SK-N-SH (cell line): ENCODE results near the gene CFAP52. TPM values are rescaled to one million over a fixed set of nuclear protein-coding genes. Genes with fewer than 3 reads are reported as not detected.

ENCODE experiments used
- CTCF ChIA-PET: fragments of 300-600, 350-600 bp; formaldehyde crosslinking; extraction: SDS; loops from one replicate; lab custom pipeline; 2021; lab: Yijun Ruan, JAX
- POLR2A ChIA-PET: fragments of 350-600 bp; sonication (Branson Sonifier 250); formaldehyde crosslinking; extraction: SDS; loops from one replicate; lab custom pipeline; 2020; ENCODE audit warnings: antibody characterized with exemption, inconsistent platforms; lab: Yijun Ruan, JAX
- DNase-seq: peaks from one replicate; pipeline ENCODE4 v3.0.0; 2012
- H2AFZ ChIP-seq: fragments of 200-600 bp; sonication (generic); 2 replicates; pipeline ENCODE4 v1.8.1; 2016; ENCODE audit warnings: antibody characterized with exemption, mild to moderate bottlenecking, low read depth
- H3F3A ChIP-seq: fragments of 200-600 bp; sonication (generic); replicated peaks from 2 replicates; pipeline ENCODE3; 2016; ENCODE audit warnings: antibody characterized with exemption, mild to moderate bottlenecking; ENCODE audit not compliant: insufficient read depth
- H3K27ac ChIP-seq, 2 experiments: fragments of 200-500 bp in 1 of 2; fragments of 200-600 bp in 1 of 2; sonication (Bioruptor generic) in 1 of 2; sonication (generic), shearing (Covaris generic) in 1 of 2; 2 replicates each; pipeline versions ENCODE4 v1.5.1 to v1.6.1; 2014 to 2016; ENCODE audit warnings: low read depth in 2 of 2, inconsistent platforms in 1 of 2, low read length in 1 of 2, mild to moderate bottlenecking in 1 of 2, mixed read lengths in 1 of 2
- H3K27me3 ChIP-seq: fragments of 200-600 bp; sonication (generic), shearing (Covaris generic); 2 replicates; pipeline ENCODE4 v1.6.1; 2016; ENCODE audit warnings: mixed run types; ENCODE audit not compliant: insufficient read depth
- H3K36me3 ChIP-seq, 2 experiments: fragments of 200-500 bp in 1 of 2; fragments of 200-600 bp in 1 of 2; sonication (Bioruptor generic) in 1 of 2; sonication (generic) in 1 of 2; replicated peaks in 1 of 2; 2 replicates each; pipeline versions ENCODE3 to v1.5.1; 2014 to 2016; ENCODE audit warnings: low read length in 1 of 2, mild to moderate bottlenecking in 1 of 2; ENCODE audit not compliant: insufficient read depth in 2 of 2, control insufficient read depth in 1 of 2
- H3K4me1 ChIP-seq, 2 experiments: fragments of 200-500 bp in 1 of 2; fragments of 200-600 bp in 1 of 2; sonication (Bioruptor generic) in 1 of 2; sonication (generic), shearing (Covaris generic) in 1 of 2; 2 replicates each; pipeline versions ENCODE4 v1.5.1 to v1.6.1; 2014 to 2016; ENCODE audit warnings: low read depth in 1 of 2, low read length in 1 of 2, mixed run types in 1 of 2; ENCODE audit not compliant: insufficient read depth in 2 of 2, control insufficient read depth in 1 of 2
- H3K4me2 ChIP-seq: fragments of 200-600 bp; sonication (generic), shearing (Covaris generic); 2 replicates; pipeline ENCODE4 v1.6.1; 2017; ENCODE audit warnings: mixed run types
- H3K4me3 ChIP-seq, 2 experiments: fragments of 200-500 bp in 1 of 2; fragments of 200-600 bp in 1 of 2; sonication (Bioruptor generic) in 1 of 2; sonication (generic), shearing (Covaris generic) in 1 of 2; 2 replicates each; pipeline versions ENCODE4 v1.5.1 to v1.8.1; 2014 to 2016; ENCODE audit warnings: low read depth in 2 of 2, inconsistent platforms in 1 of 2, low read length in 1 of 2, mild to moderate bottlenecking in 1 of 2, mixed read lengths in 1 of 2, moderate library complexity in 1 of 2
- H3K79me2 ChIP-seq: fragments of 200-600 bp; sonication (generic); 2 replicates; pipeline ENCODE4 v1.8.1; 2017; ENCODE audit warnings: mild to moderate bottlenecking; ENCODE audit not compliant: insufficient read depth
- H3K9ac ChIP-seq: fragments of 200-600 bp; sonication (generic); 2 replicates; pipeline ENCODE4 v1.6.1; 2017; ENCODE audit warnings: mixed run types
- H3K9me2 ChIP-seq: fragments of 200-600 bp; sonication (generic); 2 replicates; pipeline ENCODE4 v1.6.1; 2017; ENCODE audit warnings: mixed run types
- H3K9me3 ChIP-seq: fragments of 200-600 bp; sonication (generic); 2 replicates; pipeline ENCODE4 v1.6.1; 2017; ENCODE audit warnings: mixed run types, mild to moderate bottlenecking, moderate library complexity
- H4K20me1 ChIP-seq: fragments of 200-600 bp; sonication (generic); 2 replicates; pipeline ENCODE4 v1.6.1; 2017; ENCODE audit warnings: mild to moderate bottlenecking, mixed run types; ENCODE audit not compliant: insufficient read depth
- CHD2 ChIP-seq: fragments of 150-350 bp; IDR thresholded peaks from 2 replicates; pipeline ENCODE4 v1.6.1; 2018; ENCODE audit warnings: low read length; ENCODE audit not compliant: partially characterized antibody
- CTCF ChIP-seq: fragments of 200-600 bp; sonication (generic); IDR thresholded peaks from 2 replicates; pipeline ENCODE4 v1.6.1; 2017; ENCODE audit warnings: antibody characterized with exemption, mild to moderate bottlenecking, moderate library complexity
- EP300 ChIP-seq, 2 experiments: IDR thresholded peaks; 2 replicates each; pipeline versions ENCODE4 v1.4.0 to v1.6.1; 2012; ENCODE audit warnings: borderline replicate concordance in 1 of 2, low read depth in 1 of 2, low read length in 1 of 2
- EZH2phosphoT487 ChIP-seq: fragments of 200-600 bp; sonication (generic); IDR thresholded peaks from 2 replicates; pipeline ENCODE4 v1.6.1; 2017; ENCODE audit warnings: low read depth, mixed run types, mild to moderate bottlenecking, antibody characterized with exemption, moderate library complexity, borderline replicate concordance
- FOSL2 ChIP-seq: IDR thresholded peaks from 2 replicates; pipeline ENCODE4 v1.4.0; 2012; ENCODE audit warnings: low read depth, mild to moderate bottlenecking, moderate library complexity, borderline replicate concordance
- GABPA ChIP-seq: IDR thresholded peaks from 2 replicates; pipeline ENCODE4 v1.4.0; 2012; ENCODE audit warnings: low read depth, mild to moderate bottlenecking
- GATA2 ChIP-seq: sonication (generic); formaldehyde crosslinking; IDR thresholded peaks from 2 replicates; pipeline ENCODE4 v1.5.0; 2020; ENCODE audit warnings: mild to moderate bottlenecking, missing genetic modification reagents
- IRF3 ChIP-seq: fragments of 150-350 bp; IDR thresholded peaks from 2 replicates; pipeline ENCODE4 v1.6.1; 2016; ENCODE audit warnings: mild to moderate bottlenecking, low read depth, low read length
- JUND ChIP-seq: IDR thresholded peaks from 2 replicates; pipeline ENCODE4 v1.4.0; 2012
- MAX ChIP-seq: IDR thresholded peaks from 2 replicates; pipeline ENCODE4 v1.4.0; 2012; ENCODE audit warnings: low read depth
- RAD21 ChIP-seq: IDR thresholded peaks from 2 replicates; pipeline ENCODE4 v1.6.1; 2012; ENCODE audit warnings: mild to moderate bottlenecking, low read length
- RCOR1 ChIP-seq: fragments of 150-350 bp; IDR thresholded peaks from 2 replicates; pipeline ENCODE4 v1.6.1; 2017; ENCODE audit warnings: antibody characterized with exemption, low read length
- RFX5 ChIP-seq: IDR thresholded peaks from 2 replicates; pipeline ENCODE4 v1.6.1; 2012; ENCODE audit warnings: mild to moderate bottlenecking, improper control_type of control experiment, low read length
- SIN3A ChIP-seq: IDR thresholded peaks from 2 replicates; pipeline ENCODE4 v1.6.1; 2012; ENCODE audit warnings: low read depth, mild to moderate bottlenecking, low read length, moderate library complexity, borderline replicate concordance
- SMC3 ChIP-seq: IDR thresholded peaks from 2 replicates; pipeline ENCODE4 v1.6.1; 2012; ENCODE audit warnings: low read depth, low read length, improper control_type of control experiment
- TAF1 ChIP-seq: IDR thresholded peaks from 2 replicates; pipeline ENCODE4 v1.6.1; 2012; ENCODE audit warnings: low read depth, mild to moderate bottlenecking, low read length, moderate library complexity, borderline replicate concordance
- TCF12 ChIP-seq: IDR thresholded peaks from 2 replicates; pipeline ENCODE4 v1.4.0; 2012
- TEAD4 ChIP-seq: IDR thresholded peaks from 2 replicates; pipeline ENCODE4 v1.4.0; 2012; ENCODE audit warnings: mild to moderate bottlenecking, borderline replicate concordance; ENCODE audit not compliant: insufficient read depth
- YY1 ChIP-seq: IDR thresholded peaks from 2 replicates; pipeline ENCODE4 v1.4.0; 2012; ENCODE audit warnings: low read depth, mild to moderate bottlenecking
- ZBTB33 ChIP-seq: IDR thresholded peaks from 2 replicates; pipeline ENCODE4 v1.4.0; 2012; ENCODE audit warnings: low read depth, borderline replicate concordance
- WGBS: methylation state at CpG from one replicate; pipeline ENCODE4 v1.1.6; 2017; ENCODE audit warnings: low lambda C conversion rate; 5-methylcytosine and 5-hydroxymethylcytosine counted together
- polyA plus RNA-seq, 3 experiments: library from polyadenylated mRNA; depleted of rRNA; stranded (reverse); fragments of >200 nt; gene quantifications; 2 replicates each; pipeline ENCODE4 v1.2.3, GENCODE V29; 2012

The CFAP52 gene
- polyA plus RNA-seq, 1 of the 3 experiments (the other 2 are of a cell fraction), result 0.26 TPM

- Histone ChIP-seq H3K9me3 (no peaks in the 10 kb centered on the region), H2AFZ (no peak overlapping the region), H4K20me1 (no peaks in the 10 kb centered on the region), H3K79me2 (no peaks in the 10 kb centered on the region), H3K9me2 (no peaks in the 10 kb centered on the region), H3K9ac (no peak overlapping the region), H3K27me3 (no peaks in the 10 kb centered on the region; the same call in 1 of the 2 replicates), H3K4me3 (no peak overlapping the region), H3K36me3 (no peaks in the 10 kb centered on the region), H3F3A (no peaks in the 10 kb centered on the region), H3K4me2 (no peak overlapping the region), H3K27ac (no peak overlapping the region), H3K4me1 (no peaks in the 10 kb centered on the region)
- WGBS, result 3% methylated on average over 2 of the region's 2 CpGs
- no peak for DNase-seq
- TF ChIP-seq RFX5 (no peak), TCF12 (no peak), RAD21 (no peak), YY1 (no peak), IRF3 (no peak), EZH2phosphoT487 (no peak), CHD2 (no peak), TAF1 (no peak), GATA2 (CRISPR knock-in tag) (no peak), GABPA (no peak), FOSL2 (no peak), SMC3 (no peak), RCOR1 (no peak)
- ChIA-PET CTCF (interaction anchor here (1.7 kb wide), 1 partner anchor 34 kb away, joined by 4 read pairs; the partner anchor contains the start of gene CFAP52), POLR2A (no interaction called here)
These were observed 35.1 kb downstream of the CFAP52 start for GRCh38 chr17:9611557-9611956.

- Histone ChIP-seq H3K4me1 (no peaks in the 10 kb centered on the region), H3K27ac (no peak overlapping the region), H3K9me3 (no peaks in the 10 kb centered on the region), H3K79me2 (no peaks in the 10 kb centered on the region), H3K9me2 (no peaks in the 10 kb centered on the region), H2AFZ (no peak overlapping the region), H3K4me2 (no peak overlapping the region), H3K9ac (no peak overlapping the region), H3K36me3 (no peaks in the 10 kb centered on the region), H3K27me3 (no peaks in the 10 kb centered on the region; the same call in 1 of the 2 replicates), H4K20me1 (no peaks in the 10 kb centered on the region), H3F3A (no peaks in the 10 kb centered on the region), H3K4me3 (no peak overlapping the region)
- WGBS, result 21% methylated on average over 9 of the region's 9 CpGs
- TF ChIP-seq SMC3 (no peak), IRF3 (no peak), RCOR1 (no peak), SIN3A (no peak), MAX (no peak), TCF12 (no peak), YY1 (no peak), TEAD4 (no peak), JUND (no peak), EP300 (IDR thresholded peaks at IDR 0.05; ENCODE audit: borderline replicate concordance in 1 of 2, low read depth in 1 of 2, low read length in 1 of 2) (no peak), ZBTB33 (no peak), CTCF (no peak)
- ChIA-PET POLR2A (no interaction called here), CTCF (interaction anchor here (1.7 kb wide), 1 partner anchor 35 kb away, joined by 4 read pairs; the partner anchor contains the start of gene CFAP52)
- DNase-seq, result no peak
These were observed 35.6 kb downstream of the CFAP52 start for GRCh38 chr17:9612006-9612405.
